ENCODE measurements around the gene ACTC1.

- TF ChIP-seq TARDBP (IDR thresholded peaks at IDR 0.05) (no peak), SUZ12 (IDR thresholded peaks at IDR 0.05) (no peak), FOXK2 (IDR thresholded peaks at IDR 0.05) (no peak), FOXA1 (IDR thresholded peaks at IDR 0.05) (no peak), L3MBTL2 (conservative IDR thresholded peaks at IDR 0.05) (no peak), LEF1 (IDR thresholded peaks at IDR 0.05; ENCODE audit: borderline replicate concordance) (no peak), SP1 (IDR thresholded peaks at IDR 0.05) (no peak), PKNOX1 (IDR thresholded peaks at IDR 0.05) (no peak), NFRKB (IDR thresholded peaks at IDR 0.05) (no peak), HDGF (IDR thresholded peaks at IDR 0.05; ENCODE audit: borderline replicate concordance) (no peak), CTBP1 (IDR thresholded peaks at IDR 0.05; ENCODE audit: borderline replicate concordance) (no peak), FOXM1 (IDR thresholded peaks at IDR 0.05; ENCODE audit: borderline replicate concordance) (no peak), BHLHE40 (IDR thresholded peaks at IDR 0.05; ENCODE audit: borderline replicate concordance) (no peak), ELF4 (IDR thresholded peaks at IDR 0.05) (no peak)
Measured at GRCh38 chr15:34802803-34803750, 7.7 kb upstream of the ACTC1 start.
